ENCODE results near the gene LTBP1.

LTBP1 gene

DNA sequence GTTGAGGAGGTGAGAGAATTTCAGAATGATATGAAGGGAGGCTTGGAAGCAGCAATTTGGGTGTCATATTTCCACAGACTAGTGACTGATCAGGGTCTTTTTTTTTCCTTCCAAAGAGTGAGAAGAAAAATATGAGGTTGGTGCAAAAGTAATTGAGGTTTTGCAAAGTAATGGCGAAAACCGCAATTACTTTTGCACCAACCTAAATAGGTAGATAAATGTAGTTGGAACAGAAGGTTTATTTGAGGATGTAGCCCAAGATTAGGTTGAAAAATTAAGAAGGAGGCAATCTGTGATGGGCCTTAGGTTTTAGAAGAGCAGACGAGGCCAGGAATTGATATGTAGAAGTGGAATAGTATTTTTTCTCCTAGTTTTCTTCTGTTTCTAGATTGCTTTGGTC is 7.8 kb upstream of the LTBP1 start:
- ChIA-PET CTCF (interaction anchor here (1.0 kb wide), 1 partner anchor 164 kb away, joined by 5 read pairs; no protein-coding TSS in a partner anchor), POLR2A (no interaction called here)
- DNase-seq (ENCODE audit: low read depth, low spot score): no peak
- TF ChIP-seq, protein P1, sequence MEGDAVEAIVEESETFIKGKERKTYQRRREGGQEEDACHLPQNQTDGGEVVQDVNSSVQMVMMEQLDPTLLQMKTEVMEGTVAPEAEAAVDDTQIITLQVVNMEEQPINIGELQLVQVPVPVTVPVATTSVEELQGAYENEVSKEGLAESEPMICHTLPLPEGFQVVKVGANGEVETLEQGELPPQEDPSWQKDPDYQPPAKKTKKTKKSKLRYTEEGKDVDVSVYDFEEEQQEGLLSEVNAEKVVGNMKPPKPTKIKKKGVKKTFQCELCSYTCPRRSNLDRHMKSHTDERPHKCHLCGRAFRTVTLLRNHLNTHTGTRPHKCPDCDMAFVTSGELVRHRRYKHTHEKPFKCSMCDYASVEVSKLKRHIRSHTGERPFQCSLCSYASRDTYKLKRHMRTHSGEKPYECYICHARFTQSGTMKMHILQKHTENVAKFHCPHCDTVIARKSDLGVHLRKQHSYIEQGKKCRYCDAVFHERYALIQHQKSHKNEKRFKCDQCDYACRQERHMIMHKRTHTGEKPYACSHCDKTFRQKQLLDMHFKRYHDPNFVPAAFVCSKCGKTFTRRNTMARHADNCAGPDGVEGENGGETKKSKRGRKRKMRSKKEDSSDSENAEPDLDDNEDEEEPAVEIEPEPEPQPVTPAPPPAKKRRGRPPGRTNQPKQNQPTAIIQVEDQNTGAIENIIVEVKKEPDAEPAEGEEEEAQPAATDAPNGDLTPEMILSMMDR (IDR thresholded peaks at IDR 0.05; ENCODE audit: insufficient read depth, low read length, missing control alignments): no peak
- H3K4me3 ChIP-seq (ENCODE audit: low read depth, low read length): no peak overlapping the region

DNA sequence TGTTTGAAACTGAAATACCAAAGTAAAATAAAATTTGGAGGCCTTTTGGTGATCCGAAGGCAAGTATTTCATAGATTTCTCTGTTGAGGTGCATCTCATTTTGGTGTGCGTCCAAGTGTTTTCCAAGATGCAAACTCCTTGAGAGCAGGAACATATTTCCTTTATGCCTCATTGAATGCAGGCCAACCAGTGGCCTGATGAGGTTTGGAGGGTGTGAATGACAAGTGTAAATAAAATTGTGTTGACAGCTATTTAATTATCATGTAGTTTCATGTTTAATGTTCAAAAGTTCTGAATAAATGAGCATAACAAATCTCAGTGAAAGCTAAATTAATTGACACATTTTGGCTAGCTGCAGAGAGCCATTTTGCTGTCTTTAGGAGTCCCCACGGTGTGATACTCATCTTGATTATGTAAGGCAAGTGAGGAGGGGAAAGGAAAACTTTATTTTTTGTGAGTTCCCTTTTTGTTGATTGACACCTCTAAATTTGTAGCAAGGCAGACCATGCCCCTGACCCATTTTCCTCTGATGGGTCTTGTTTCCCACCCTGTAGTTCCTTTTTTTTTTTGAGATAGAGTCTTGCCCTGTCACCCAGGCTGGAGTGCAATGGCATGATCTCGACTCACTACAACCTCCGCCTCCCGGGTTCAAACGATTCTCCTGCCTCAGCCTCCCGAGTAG is 6.3 kb upstream of the LTBP1 start:
- H3K4me3 ChIP-seq (ENCODE audit: low read depth, low read length): no peak overlapping the region
- TF ChIP-seq, protein P1 (IDR thresholded peaks at IDR 0.05; ENCODE audit: insufficient read depth, low read length, missing control alignments): no peak
- no peak for DNase-seq (ENCODE audit: low read depth, low spot score)
- POLR2A ChIA-PET: no interaction called here
- CTCF ChIA-PET: interaction anchor here (1.2 kb wide), 1 partner anchor 171 kb away, joined by 4 read pairs; no protein-coding TSS in a partner anchor

DNA sequence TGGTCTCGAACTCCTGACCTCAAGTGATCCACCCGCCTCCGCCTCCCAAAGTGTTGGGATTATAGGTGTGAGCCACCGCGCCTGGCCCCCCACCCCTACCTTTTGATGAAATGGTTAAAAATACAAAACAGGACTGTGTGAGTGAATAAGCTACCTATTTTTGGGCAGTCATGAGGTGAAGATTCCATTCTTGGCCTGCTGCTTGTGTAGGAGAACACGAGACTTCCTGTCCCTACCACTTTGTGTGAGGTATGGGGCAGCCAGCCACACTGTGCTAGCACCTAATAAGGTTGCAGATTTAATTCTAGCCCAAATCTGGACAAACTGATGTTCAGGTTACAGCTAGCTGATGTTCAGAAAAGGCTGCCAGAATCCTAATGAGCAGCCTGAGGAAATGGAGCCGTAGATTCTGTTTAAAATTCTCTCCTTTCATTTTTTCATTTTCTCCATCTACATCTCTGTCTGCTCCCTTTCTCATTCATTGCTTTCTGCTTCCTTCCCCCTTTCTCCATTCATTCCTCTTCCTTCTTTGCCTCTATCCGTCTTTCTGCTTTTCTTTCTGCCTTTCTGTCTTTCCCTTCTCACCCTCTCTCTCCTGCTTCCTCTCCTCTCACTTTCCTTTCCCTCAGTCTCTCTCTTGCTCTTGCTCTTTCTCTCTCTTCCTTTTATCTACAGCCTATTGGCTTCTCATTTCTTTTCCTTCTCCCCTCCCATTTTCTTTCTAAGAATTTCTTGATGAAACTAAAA is 4.6 kb upstream of the LTBP1 start:
- TF ChIP-seq, protein P1 (IDR thresholded peaks at IDR 0.05; ENCODE audit: insufficient read depth, low read length, missing control alignments): no peak
- no peak overlapping the region for H3K4me3 ChIP-seq (ENCODE audit: low read depth, low read length)
- CTCF ChIA-PET: interaction anchor here (0.8 to 2.0 kb wide), 8 partner anchors 12 to 173 kb away, joined by 3 to 10 read pairs (median 4); no protein-coding TSS in a partner anchor
- no peak for DNase-seq (ENCODE audit: low read depth, low spot score)
- POLR2A ChIA-PET: no interaction called here

DNA sequence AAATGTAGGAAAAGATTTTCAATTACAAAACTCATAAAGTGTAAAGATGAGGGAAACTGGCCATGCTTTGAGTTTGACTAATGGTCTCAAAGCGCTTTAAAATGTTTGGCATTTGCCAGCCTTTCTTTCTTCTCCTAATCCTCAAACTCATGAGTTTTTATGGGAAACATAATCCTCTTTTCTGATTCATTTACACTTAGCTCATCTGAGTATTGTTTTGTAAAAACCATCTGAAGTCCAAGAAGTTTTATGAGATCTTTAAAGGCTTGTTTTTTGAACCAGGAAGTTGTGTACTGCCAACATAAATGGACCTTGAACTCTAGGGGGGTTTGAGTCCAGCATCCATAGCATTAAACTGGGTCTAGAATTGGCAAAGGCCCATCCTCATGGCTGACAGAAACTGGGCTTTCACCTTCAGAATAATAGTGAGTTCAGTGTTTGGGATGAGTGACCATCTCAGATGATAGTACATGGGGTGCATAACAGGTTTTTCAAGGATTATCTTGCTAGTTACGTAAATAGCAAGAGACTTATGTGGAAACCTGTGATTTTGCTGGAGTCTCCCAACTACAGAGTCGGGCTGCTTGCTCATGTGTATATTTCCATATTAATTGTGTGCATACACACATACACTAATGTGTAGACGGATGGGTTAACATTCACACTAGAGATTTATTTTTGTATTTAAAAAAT is 3.8 kb upstream of the LTBP1 start:
- no peak overlapping the region for H3K4me3 ChIP-seq (ENCODE audit: low read depth, low read length)
- DNase-seq (ENCODE audit: low read depth, low spot score): no peak
- ChIA-PET POLR2A (no interaction called here), CTCF (interaction anchor here (0.9 to 2.0 kb wide), 5 partner anchors 12 to 171 kb away, joined by 3 to 10 read pairs (median 5); no protein-coding TSS in a partner anchor)
- TF ChIP-seq, protein P1 (IDR thresholded peaks at IDR 0.05; ENCODE audit: insufficient read depth, low read length, missing control alignments): no peak

DNA sequence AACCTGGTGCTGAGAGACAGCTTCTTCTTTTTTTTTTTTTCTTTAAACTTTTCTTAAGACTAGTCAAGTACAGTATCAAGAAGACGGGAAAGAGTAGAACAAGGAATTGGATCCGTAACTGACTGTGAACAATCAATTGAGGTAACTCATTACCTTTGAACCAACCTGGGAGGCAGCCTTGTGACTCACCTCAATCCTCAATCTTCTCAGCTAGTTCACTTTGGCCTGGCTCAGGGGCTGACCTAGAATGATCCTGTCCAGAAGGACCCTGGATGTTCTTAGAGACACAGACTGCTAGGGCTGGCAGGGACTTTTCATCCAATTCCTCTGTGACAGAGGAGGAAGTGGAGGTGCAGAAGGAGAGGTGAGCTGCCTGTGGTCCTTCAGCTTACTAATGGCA is 1.5 kb upstream of the LTBP1 start:
- POLR2A ChIA-PET: no interaction called here
- no peak for DNase-seq (ENCODE audit: low read depth, low spot score)
- TF ChIP-seq, protein P1 (IDR thresholded peaks at IDR 0.05; ENCODE audit: insufficient read depth, low read length, missing control alignments): no peak
- H3K4me3 ChIP-seq (ENCODE audit: low read depth, low read length): no peak overlapping the region
- CTCF ChIA-PET: interaction anchor here (0.7 to 2.3 kb wide), 16 partner anchors 10 to 450 kb away, joined by 3 to 33 read pairs (median 3); no protein-coding TSS in a partner anchor
